HCT116 (cell line): ENCODE measurements around the gene ANKRD6. TPM values are rescaled to one million over a fixed set of nuclear protein-coding genes. Genes with fewer than 3 reads are reported as not detected.
A peak's percentile ranks its signal among the peaks of the same experiment; 100 is the strongest.

Experiments
- ATAC-seq: fragments of 200-7000 bp; cut with Tn5 transposase; 2 replicates; pipeline ENCODE4 v1.9.1; 2020; ENCODE audit warnings: mild to moderate bottlenecking, moderate library complexity
- BruUV-seq: library from RNA; stranded (reverse); fragments of 400-500 nt; replicated peaks from 2 replicates; lab custom pipeline; 2021; lab: Mats Ljungman, UMichigan
- CTCF ChIA-PET: fragments of 300-600 bp; sonication (Branson Sonifier 250); formaldehyde crosslinking; loops from one replicate; lab custom pipeline; 2021; ENCODE audit warnings: antibody characterized with exemption; lab: Charles Lee
- POLR2A ChIA-PET: fragments of 300-600, 350-600 bp; sonication (Branson Sonifier 250); formaldehyde crosslinking; loops from one replicate; lab custom pipeline; 2021; ENCODE audit warnings: antibody characterized with exemption; lab: Charles Lee
- RAD21 ChIA-PET, 2 experiments: fragments of 300-600 bp; sonication (Branson Sonifier 250); formaldehyde crosslinking; loops; one replicate each; lab custom pipeline; 2023; ENCODE audit warnings: low total read pairs in 2 of 2; ENCODE audit not compliant: uncharacterized antibody in 2 of 2, unreplicated experiment in 2 of 2, low non-redundant PET in 1 of 2; lab: Charles Lee
- DNase-seq: peaks from one replicate; pipeline ENCODE4 v3.0.0-alpha.2; 2010; ENCODE audit warnings: low read depth, low spot score
- H2AFZ ChIP-seq: fragments of 200-600 bp; shearing (Covaris generic), sonication (generic); 2 replicates; pipeline ENCODE4 v1.6.1; 2017; ENCODE audit warnings: low read depth, mixed run types, mixed read lengths, antibody characterized with exemption, low read length; ENCODE audit not compliant: poor library complexity, severe bottlenecking
- H3K27ac ChIP-seq: 2 replicates; pipeline ENCODE4 v1.5.1; 2012; ENCODE audit warnings: low read depth, low read length
- H3K27me3 ChIP-seq: fragments of 200-600 bp; sonication (generic); 2 replicates; pipeline ENCODE4 v1.6.1; 2016; ENCODE audit warnings: mixed run types, low read length, mixed read lengths; ENCODE audit not compliant: insufficient read depth
- H3K36me3 ChIP-seq, 2 experiments: fragments of 200-500 bp in 1 of 2; fragments of 200-600 bp in 1 of 2; sonication (Bioruptor generic) in 1 of 2; sonication (generic) in 1 of 2; 2 replicates each; pipeline versions ENCODE4 v1.5.1 to v1.6.1; 2014 to 2016; ENCODE audit warnings: low read length in 2 of 2, inconsistent platforms in 1 of 2, mixed read lengths in 1 of 2, mixed run types in 1 of 2; ENCODE audit not compliant: insufficient read depth in 2 of 2, control insufficient read depth in 1 of 2
- H3K4me1 ChIP-seq, 2 experiments: fragments of 200-600 bp in 1 of 2; sonication (generic) in 1 of 2; 2 replicates each; pipeline versions ENCODE4 v1.5.1 to v1.6.1; 2012 to 2017; ENCODE audit warnings: low read length in 2 of 2, inconsistent platforms in 1 of 2, mild to moderate bottlenecking in 1 of 2, mixed read lengths in 1 of 2, mixed run types in 1 of 2, moderate library complexity in 1 of 2; ENCODE audit not compliant: insufficient read depth in 2 of 2, control insufficient read depth in 1 of 2
- H3K4me2 ChIP-seq: fragments of 200-600 bp; sonication (generic); 2 replicates; pipeline ENCODE4 v1.6.1; 2017; ENCODE audit warnings: mixed run types, low read length, mixed read lengths
- H3K4me3 ChIP-seq, 2 experiments: fragments of 200-600 bp in 1 of 2; sonication (generic) in 1 of 2; replicated peaks in 1 of 2; 2 replicates each; pipeline ENCODE4 v1.5.1; 2011 to 2016; ENCODE audit warnings: low read length in 2 of 2, control low read depth in 1 of 2, low read depth in 1 of 2, mild to moderate bottlenecking in 1 of 2, mixed read lengths in 1 of 2, mixed run types in 1 of 2
- H3K79me2 ChIP-seq: fragments of 200-600 bp; sonication (generic); 2 replicates; pipeline ENCODE4 v1.6.1; 2017; ENCODE audit warnings: mild to moderate bottlenecking, mixed run types, low read length, moderate library complexity, mixed read lengths; ENCODE audit not compliant: insufficient read depth
- H3K9ac ChIP-seq: fragments of 200-600 bp; sonication (generic); 2 replicates; pipeline ENCODE4 v1.6.1; 2016; ENCODE audit warnings: low read length, mixed read lengths
- H3K9me2 ChIP-seq: fragments of 200-600 bp; sonication (generic), shearing (Covaris generic); 2 replicates; pipeline ENCODE4 v1.6.1; 2017; ENCODE audit warnings: mixed run types, mild to moderate bottlenecking, moderate library complexity; ENCODE audit not compliant: insufficient read depth
- H3K9me3 ChIP-seq, 2 experiments: fragments of 200-500 bp in 1 of 2; fragments of 200-600 bp in 1 of 2; sonication (Bioruptor generic) in 1 of 2; sonication (generic) in 1 of 2; 2 replicates each; pipeline ENCODE4 v1.6.1; 2014 to 2017; ENCODE audit warnings: low read length in 2 of 2, mixed read lengths in 2 of 2, inconsistent platforms in 1 of 2, low read depth in 1 of 2, mild to moderate bottlenecking in 1 of 2, mixed run types in 1 of 2, moderate library complexity in 1 of 2; ENCODE audit not compliant: control insufficient read depth in 1 of 2, insufficient read depth in 1 of 2
- H4K20me1 ChIP-seq: fragments of 200-600 bp; sonication (generic), shearing (Covaris generic); 2 replicates; pipeline ENCODE4 v1.6.1; 2017; ENCODE audit warnings: mixed run types, mild to moderate bottlenecking, moderate library complexity; ENCODE audit not compliant: insufficient read depth
- ATF3 ChIP-seq: IDR thresholded peaks from 2 replicates; pipeline ENCODE4 v1.6.1; 2012
- CEBPB ChIP-seq: IDR thresholded peaks from 2 replicates; pipeline ENCODE4 v1.6.1; 2012; ENCODE audit warnings: low read depth
- EGR1 ChIP-seq: IDR thresholded peaks from 2 replicates; pipeline ENCODE4 v1.6.1; 2012; ENCODE audit warnings: low read depth
- EZH2phosphoT487 ChIP-seq: fragments of 200-600 bp; IDR thresholded peaks from 2 replicates; pipeline ENCODE4 v1.6.1; 2018; ENCODE audit warnings: antibody characterized with exemption, borderline replicate concordance
- FOSL1 ChIP-seq: IDR thresholded peaks from 2 replicates; pipeline ENCODE4 v1.6.1; 2012; ENCODE audit warnings: low read depth
- JUND ChIP-seq: IDR thresholded peaks from 2 replicates; pipeline ENCODE4 v1.6.1; 2012
- POLR2AphosphoS5 ChIP-seq: IDR thresholded peaks from 2 replicates; pipeline ENCODE4 v1.6.1; 2011; ENCODE audit warnings: mild to moderate bottlenecking, low read depth, low read length, moderate library complexity
- RAD21 ChIP-seq: IDR thresholded peaks from 2 replicates; pipeline ENCODE4 v1.6.1; 2012; ENCODE audit warnings: low read depth, mild to moderate bottlenecking
- SIN3A ChIP-seq: IDR thresholded peaks from 2 replicates; pipeline ENCODE4 v1.6.1; 2012; ENCODE audit warnings: low read depth
- SP1 ChIP-seq: IDR thresholded peaks from 2 replicates; pipeline ENCODE4 v1.6.1; 2012; ENCODE audit warnings: low read depth
- SRF ChIP-seq: IDR thresholded peaks from 2 replicates; pipeline ENCODE4 v1.6.1; 2012; ENCODE audit warnings: low read depth
- YY1 ChIP-seq: IDR thresholded peaks from 2 replicates; pipeline ENCODE4 v1.6.1; 2011; ENCODE audit warnings: low read length, low read depth, moderate library complexity, mild to moderate bottlenecking; ENCODE audit not compliant: insufficient replicate concordance; ENCODE audit errors: extremely low read depth
- ZBTB33 ChIP-seq: IDR thresholded peaks from 2 replicates; pipeline ENCODE4 v1.6.1; 2011; ENCODE audit warnings: mild to moderate bottlenecking, low read length, moderate library complexity; ENCODE audit not compliant: insufficient replicate concordance; ENCODE audit errors: extremely low read depth
- ZFX ChIP-seq: fragments of 450-650 bp; IDR thresholded peaks from 2 replicates; pipeline ENCODE4 v1.6.1; 2017
- ZNF274 ChIP-seq: fragments of 200-500 bp; sonication (Bioruptor generic); IDR thresholded peaks from 2 replicates; pipeline ENCODE4 v1.6.1; 2014; ENCODE audit warnings: mild to moderate bottlenecking, low read depth, low read length, inconsistent platforms
- intact Hi-C: fragments of 100-400 bp; cut with micrococcal nuclease; formaldehyde crosslinking; loops from 2 replicates; pipeline ENCODE4 v1.10.0; 2022
- total RNA-seq: library from RNA; stranded (reverse); gene quantifications from one replicate; pipeline ENCODE4 v1.2.1, GENCODE V29; 2021; ENCODE audit not compliant: unreplicated experiment
- TF ChIP-seq, protein P1 (sequence below): IDR thresholded peaks from 2 replicates; pipeline ENCODE4 v1.6.1; 2012

The ANKRD6 gene
- total RNA-seq, 1 experiment from 2014 or later, result 9.9 TPM

DNA sequence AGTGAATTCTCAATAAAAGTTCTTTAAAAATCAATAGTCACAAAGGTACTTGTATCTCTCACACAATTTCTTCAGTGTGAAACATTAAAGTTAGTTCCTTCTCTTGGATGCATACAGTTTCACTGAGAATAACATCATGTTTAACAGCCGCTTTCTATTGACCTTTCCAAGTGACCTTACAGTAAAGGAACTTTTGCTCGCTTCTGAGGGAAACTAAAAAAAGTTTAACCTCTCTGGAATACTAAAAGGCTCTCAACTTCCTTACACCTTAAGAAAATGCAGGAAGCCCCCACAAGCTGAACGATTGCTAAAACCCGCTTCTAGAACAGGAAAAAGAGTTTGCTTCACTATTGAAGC is 22.2 kb upstream of the ANKRD6 start:
- ChIA-PET RAD21 (no interaction called here), POLR2A (no interaction called here), CTCF (no interaction called here)
- Histone ChIP-seq H2AFZ (no peak overlapping the region), H4K20me1 (no peaks in the 10 kb centered on the region), H3K36me3 (no peaks in the 10 kb centered on the region), H3K4me3 (peak overlapping the region in 1 of 2 experiments; percentile 64; a peak in 1 of 4 replicates), H3K4me2 (peak overlapping the region; percentile 92; the same call in 1 of the 2 replicates), H3K9me2 (no peaks in the 10 kb centered on the region), H3K79me2 (0 out of 2 replicates have a peak, but pooled peaks cover 3% of the 10 kb centered on the region), H3K27me3 (no peaks in the 10 kb centered on the region), H3K9ac (no peak overlapping the region), H3K27ac (no peak overlapping the region), H3K9me3 (no peaks in the 10 kb centered on the region), H3K4me1 (peaks cover 10 to 20% of the 10 kb centered on the region in 2 experiments; a peak in 3 of 4 replicates)
- ATAC-seq (no peak), DNase-seq (no peak)
- no peak for TF ChIP-seq FOSL1
- TF ChIP-seq, protein P1, sequence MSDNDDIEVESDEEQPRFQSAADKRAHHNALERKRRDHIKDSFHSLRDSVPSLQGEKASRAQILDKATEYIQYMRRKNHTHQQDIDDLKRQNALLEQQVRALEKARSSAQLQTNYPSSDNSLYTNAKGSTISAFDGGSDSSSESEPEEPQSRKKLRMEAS, result no peak
- TF ChIP-seq ATF3, result no peak
- no peak for TF ChIP-seq RAD21
- no peak for TF ChIP-seq ZFX
- no peak for TF ChIP-seq JUND
- TF ChIP-seq ZNF274, result no peak
- intact Hi-C loops, result no loop called here
- no TSS peak for BruUV-seq

DNA sequence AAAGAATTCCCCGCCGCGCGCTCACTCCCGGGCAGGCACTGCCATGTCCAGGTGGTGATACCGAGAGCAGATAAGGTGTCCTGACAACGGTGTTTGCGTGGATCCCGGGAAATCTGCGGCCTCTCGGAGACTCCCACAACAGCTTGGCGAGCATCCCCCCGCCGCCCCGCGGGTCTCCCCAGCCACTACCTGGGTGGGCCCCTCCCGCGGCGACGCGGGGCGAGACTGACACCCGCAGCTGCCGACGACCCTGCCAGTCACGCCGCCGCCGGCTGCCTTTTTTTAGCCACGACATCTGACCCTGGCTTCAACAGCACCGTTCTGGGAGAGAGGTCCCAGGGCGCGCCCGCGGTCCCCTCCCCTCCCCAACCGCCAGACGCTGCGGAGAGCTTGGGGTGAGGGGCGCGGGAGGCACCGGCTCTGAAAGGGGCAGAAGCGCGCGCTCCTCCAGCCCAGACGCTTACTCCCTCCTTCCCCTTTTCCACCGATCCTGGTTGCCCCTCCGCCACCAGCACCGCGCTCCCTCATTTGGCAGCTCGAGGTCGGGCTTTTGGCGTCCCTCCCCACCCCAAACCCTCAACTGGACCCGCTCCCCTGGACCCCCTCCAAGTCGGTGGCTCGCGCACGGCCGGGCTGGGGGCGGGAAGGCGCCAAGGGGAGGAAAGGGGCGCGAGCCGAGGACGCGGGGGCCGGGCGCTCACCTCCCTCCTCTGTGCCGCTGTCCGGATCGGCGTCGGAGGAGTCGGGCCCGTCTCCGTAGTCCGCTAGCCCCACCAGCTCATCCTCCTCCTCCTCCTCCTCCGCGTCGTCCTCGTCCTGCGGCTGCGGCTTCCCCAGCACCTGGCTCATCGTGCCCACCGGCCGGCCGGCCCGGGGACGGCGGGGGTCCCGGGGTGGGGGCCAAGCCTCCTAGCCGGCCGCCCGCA is 21.5 kb upstream of the ANKRD6 start:
- Histone ChIP-seq H3K4me3 (peak overlapping the region; percentile 51 to 64), H3K36me3 (no peaks in the 10 kb centered on the region), H3K27me3 (no peaks in the 10 kb centered on the region), H3K9ac (peak overlapping the region; percentile 56), H3K9me2 (no peaks in the 10 kb centered on the region), H3K4me1 (peaks cover 10 to 20% of the 10 kb centered on the region in 2 experiments; a peak in 3 of 4 replicates), H3K27ac (no peak overlapping the region; the same call in 1 of the 2 replicates), H3K9me3 (no peaks in the 10 kb centered on the region), H3K4me2 (peak overlapping the region; percentile 92), H3K79me2 (0 out of 2 replicates have a peak, but pooled peaks cover 3% of the 10 kb centered on the region), H4K20me1 (no peaks in the 10 kb centered on the region), H2AFZ (peak overlapping the region; percentile 91)
- intact Hi-C loops, result no loop called here
- TSS peak; percentile 53 for BruUV-seq
- ChIA-PET CTCF (no interaction called here), POLR2A (no interaction called here), RAD21 (no interaction called here)
- ATAC-seq (peak; percentile 72), DNase-seq (no peak)
- no peak for TF ChIP-seq EGR1
- no peak for TF ChIP-seq EZH2phosphoT487
- no peak for TF ChIP-seq ZNF274
- TF ChIP-seq ATF3, result no peak
- no peak for TF ChIP-seq YY1
- no peak for TF ChIP-seq ZFX
- no peak for TF ChIP-seq SP1
- TF ChIP-seq, protein P1, result no peak
- TF ChIP-seq POLR2AphosphoS5, result no peak
- TF ChIP-seq CEBPB, result no peak
- no peak for TF ChIP-seq SRF
- no peak for TF ChIP-seq ZBTB33
- TF ChIP-seq SIN3A, result no peak
